Activated CD4-positive, alpha-beta T cell treated with anti-CD3 and anti-CD28 coated beads for 36 hours (primary cell): ENCODE data around the gene PAX6. TPM values are rescaled to one million over a fixed set of nuclear protein-coding genes. Genes with fewer than 3 reads are reported as not detected.

Experiments used
- ATAC-seq: fragments of 200-7000 bp; cut with Tn5 transposase; one replicate; pipeline ENCODE4 v1.10.0; 2021; ENCODE audit warnings: mild to moderate bottlenecking, moderate library complexity
- CTCF ChIA-PET: fragments of 350-600 bp; sonication (Branson Sonifier 250); formaldehyde crosslinking; loops from one replicate; lab custom pipeline; 2021; ENCODE audit warnings: antibody characterized with exemption; lab: Charles Lee
- POLR2A ChIA-PET: fragments of 350-600 bp; sonication (Branson Sonifier 250); formaldehyde crosslinking; loops from one replicate; lab custom pipeline; 2021; ENCODE audit warnings: antibody characterized with exemption, inconsistent platforms; lab: Charles Lee
- DNase-seq: peaks from one replicate; pipeline ENCODE4 v3.0.0-alpha.2; 2020
- H3K27ac Mint-ChIP-seq: one replicate; pipeline ENCODE4 v1.8.0; 2021; ENCODE audit warnings: mixed read lengths
- H3K27me3 Mint-ChIP-seq: one replicate; pipeline ENCODE4 v1.8.0; 2021; ENCODE audit warnings: mixed read lengths
- H3K36me3 Mint-ChIP-seq: one replicate; pipeline ENCODE4 v1.8.0; 2021; ENCODE audit warnings: low read depth, mixed read lengths
- H3K4me1 Mint-ChIP-seq: one replicate; pipeline ENCODE4 v1.8.0; 2021; ENCODE audit warnings: mixed read lengths
- H3K4me3 Mint-ChIP-seq: one replicate; pipeline ENCODE4 v1.8.0; 2021; ENCODE audit warnings: mild to moderate bottlenecking, moderate library complexity, mixed read lengths
- H3K9me3 Mint-ChIP-seq: one replicate; pipeline ENCODE4 v1.8.0; 2021; ENCODE audit warnings: low read depth, mixed read lengths
- intact Hi-C, 2 experiments: fragments of 100-400 bp; cut with DNase I in 1 of 2; cut with micrococcal nuclease in 1 of 2; formaldehyde crosslinking; loops; one replicate each; pipeline versions ENCODE4 v1.14.2 to v1.15.1; 2022 to 2024; cut with DNase I, micrococcal nuclease
- total RNA-seq, 2 experiments: library from RNA; stranded (reverse); gene quantifications; one replicate each; pipeline ENCODE4 v1.2.3, GENCODE V29; 2021

PAX6 gene
- total RNA-seq, 2 experiments from 2014 or later, result 0.07 TPM; not detected in 1

DNA sequence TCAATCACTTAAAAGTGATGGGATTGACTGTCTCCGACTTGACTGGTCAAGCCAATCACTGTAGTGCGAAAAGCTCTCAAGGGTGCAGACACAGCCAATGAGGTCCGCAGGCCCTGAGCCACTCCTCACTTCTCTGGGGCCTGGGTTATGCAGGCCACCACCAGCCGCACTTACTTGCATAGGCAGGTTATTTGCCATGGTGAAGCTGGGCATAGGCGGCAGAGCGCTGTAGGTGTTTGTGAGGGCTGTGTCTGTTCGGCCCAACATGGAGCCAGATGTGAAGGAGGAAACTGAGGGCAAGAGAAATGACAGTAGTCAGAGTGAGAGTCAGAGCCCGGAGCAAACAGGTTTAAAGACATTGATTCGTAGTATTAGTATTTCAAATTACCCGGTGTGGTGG, 17.9 kb downstream of the PAX6 start:
- intact Hi-C loops, result loop anchor here in 1 of 2 experiments (10.0 kb wide), 1 partner anchor 398 kb away; no protein-coding TSS in a partner anchor
- no peak overlapping the region for H3K27ac Mint-ChIP-seq
- ChIA-PET POLR2A (no interaction called here), CTCF (no interaction called here)
- no peak overlapping the region for H3K4me3 Mint-ChIP-seq
- DNase-seq (no peak), ATAC-seq (no peak)
- no peaks in the 10 kb centered on the region for H3K36me3 Mint-ChIP-seq
- H3K4me1 Mint-ChIP-seq, result peaks cover 9% of the 10 kb centered on the region
- H3K27me3 Mint-ChIP-seq, result peaks cover 50% of the 10 kb centered on the region
- no peaks in the 10 kb centered on the region for H3K9me3 Mint-ChIP-seq

DNA sequence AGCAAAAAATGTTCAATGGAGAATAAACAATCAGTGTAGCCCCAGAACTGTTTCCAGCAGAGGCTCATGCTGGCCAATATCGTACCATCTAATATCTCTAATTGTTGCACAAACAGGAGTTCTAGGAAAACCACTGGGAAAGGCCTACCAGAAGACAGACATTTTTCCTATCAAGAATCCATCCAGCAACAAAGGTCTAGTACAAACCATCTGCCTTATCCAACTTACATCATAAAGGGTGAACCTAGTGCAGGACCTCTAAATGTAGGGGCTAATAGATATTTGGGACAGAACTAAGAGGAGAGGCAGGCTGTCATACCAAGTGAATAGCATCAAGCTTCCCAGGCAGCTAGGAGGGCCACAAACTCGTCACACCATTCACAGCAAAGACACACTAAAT, 18.7 kb downstream of the PAX6 start:
- no peaks in the 10 kb centered on the region for H3K36me3 Mint-ChIP-seq
- peaks cover 46% of the 10 kb centered on the region for H3K27me3 Mint-ChIP-seq
- intact Hi-C loops, result loop anchor here in 1 of 2 experiments (10.0 kb wide), 1 partner anchor 398 kb away; no protein-coding TSS in a partner anchor
- no peaks in the 10 kb centered on the region for H3K9me3 Mint-ChIP-seq
- no peak overlapping the region for H3K27ac Mint-ChIP-seq
- H3K4me1 Mint-ChIP-seq, result peaks cover 4% of the 10 kb centered on the region
- DNase-seq (no peak), ATAC-seq (no peak)
- ChIA-PET POLR2A (no interaction called here), CTCF (no interaction called here)
- no peak overlapping the region for H3K4me3 Mint-ChIP-seq

GRCh38 chr11:31792036-31792435, 19.1 kb downstream of the PAX6 start:
- CTCF ChIA-PET, result no interaction called here
- H3K27ac Mint-ChIP-seq, result no peak overlapping the region
- ATAC-seq (no peak), DNase-seq (no peak)
- no peaks in the 10 kb centered on the region for H3K9me3 Mint-ChIP-seq
- intact Hi-C loops, result loop anchor here in 1 of 2 experiments (10.0 kb wide), 1 partner anchor 397 kb away; no protein-coding TSS in a partner anchor
- peaks cover 3% of the 10 kb centered on the region for H3K4me1 Mint-ChIP-seq
- H3K36me3 Mint-ChIP-seq, result no peaks in the 10 kb centered on the region
- no peak overlapping the region for H3K4me3 Mint-ChIP-seq
- POLR2A ChIA-PET, result no interaction called here
- peaks cover 43% of the 10 kb centered on the region for H3K27me3 Mint-ChIP-seq

DNA sequence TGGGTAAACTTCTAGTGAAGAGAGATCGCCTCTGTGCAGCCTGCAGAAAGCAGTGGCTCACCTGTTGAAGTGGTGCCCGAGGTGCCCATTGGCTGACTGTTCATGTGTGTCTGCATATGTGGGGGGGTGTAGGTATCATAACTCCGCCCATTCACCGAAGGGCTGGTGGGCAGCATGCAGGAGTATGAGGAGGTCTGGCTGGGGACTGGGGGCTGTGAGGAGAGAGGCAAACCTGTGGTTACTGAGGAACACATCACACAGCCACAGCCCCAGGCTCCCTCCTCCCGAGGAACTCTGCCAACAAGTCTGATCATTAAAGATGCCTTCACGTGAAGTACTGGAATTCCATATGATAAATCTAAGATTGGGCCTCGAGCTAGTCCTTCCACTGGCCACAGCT, 20.5 kb downstream of the PAX6 start:
- H3K4me3 Mint-ChIP-seq, result no peak overlapping the region
- ATAC-seq (no peak), DNase-seq (no peak)
- no peak overlapping the region for H3K27ac Mint-ChIP-seq
- ChIA-PET CTCF (interaction anchor here (0.7 kb wide), 1 partner anchor 10 kb away, joined by 3 read pairs; no protein-coding TSS in a partner anchor), POLR2A (no interaction called here)
- intact Hi-C loops, result loop anchor here in 1 of 2 experiments (10.0 kb wide), 1 partner anchor 396 kb away; no protein-coding TSS in a partner anchor
- peaks cover 32% of the 10 kb centered on the region for H3K27me3 Mint-ChIP-seq
- no peaks in the 10 kb centered on the region for H3K4me1 Mint-ChIP-seq
- H3K36me3 Mint-ChIP-seq, result no peaks in the 10 kb centered on the region
- no peaks in the 10 kb centered on the region for H3K9me3 Mint-ChIP-seq

DNA sequence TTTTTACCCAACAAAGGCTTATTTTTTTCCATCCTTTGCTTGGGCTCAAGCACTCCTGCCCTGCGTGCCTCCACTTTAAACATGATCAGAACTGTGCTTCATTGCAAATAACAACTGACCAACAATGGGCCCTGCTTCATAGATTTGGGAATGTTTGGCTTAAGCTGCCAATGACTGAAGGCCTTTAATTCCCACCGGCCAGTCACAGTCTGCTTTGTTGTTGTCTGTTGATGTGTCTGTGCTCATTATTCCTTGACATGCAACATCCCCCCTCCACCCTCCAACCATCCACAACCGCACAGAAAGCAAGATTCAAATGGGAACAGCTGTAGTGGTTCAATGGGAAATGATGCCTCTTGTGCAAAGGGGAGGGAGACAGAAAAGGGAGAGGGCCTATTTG, 23.0 kb downstream of the PAX6 start:
- no peaks in the 10 kb centered on the region for H3K9me3 Mint-ChIP-seq
- ATAC-seq, result no peak
- no peak for DNase-seq
- no peak overlapping the region for H3K27ac Mint-ChIP-seq
- ChIA-PET POLR2A (no interaction called here), CTCF (no interaction called here)
- H3K4me3 Mint-ChIP-seq, result no peak overlapping the region
- intact Hi-C loops, result no loop called here
- no peaks in the 10 kb centered on the region for H3K4me1 Mint-ChIP-seq
- no peaks in the 10 kb centered on the region for H3K36me3 Mint-ChIP-seq
- peaks cover 20% of the 10 kb centered on the region for H3K27me3 Mint-ChIP-seq

DNA sequence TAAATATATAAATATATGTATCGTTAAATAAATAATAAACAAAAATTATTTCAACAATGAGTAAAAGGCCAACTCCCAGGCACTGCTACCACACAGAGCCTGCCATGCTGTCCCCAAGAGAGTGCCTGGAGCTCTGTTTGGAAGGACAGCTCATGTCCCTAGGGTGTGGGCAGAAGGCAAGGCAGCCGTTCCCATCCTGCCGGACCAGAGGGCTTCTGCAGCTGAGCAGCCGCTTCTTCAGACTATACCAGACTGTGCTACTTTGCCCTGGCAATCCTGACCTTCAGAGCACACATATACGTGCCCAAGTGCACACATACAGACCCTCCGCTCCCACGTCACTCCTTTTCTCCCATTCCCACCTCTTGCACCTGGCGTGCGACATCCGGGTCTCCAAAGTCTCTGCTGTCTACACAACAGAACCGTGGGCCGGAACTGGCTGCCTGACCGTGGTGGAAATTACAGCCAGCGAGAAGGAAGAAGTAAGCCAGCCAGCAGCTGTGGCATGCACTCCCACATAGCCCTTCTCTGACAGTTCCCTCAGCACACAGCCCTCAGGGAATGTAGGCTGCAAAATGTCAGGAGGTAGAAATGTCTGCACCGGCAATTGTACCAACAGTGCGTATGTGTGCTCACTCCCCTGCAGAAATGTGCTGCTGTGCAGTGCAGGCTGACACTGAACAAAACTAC, 24.0 kb downstream of the PAX6 start:
- H3K36me3 Mint-ChIP-seq, result peaks cover 2% of the 10 kb centered on the region
- ATAC-seq (no peak), DNase-seq (no peak)
- ChIA-PET CTCF (interaction anchor here (0.6 kb wide), 1 partner anchor 22 kb away, joined by 3 read pairs; no protein-coding TSS in a partner anchor), POLR2A (interaction anchor here (0.7 kb wide), 1 partner anchor 18 kb away, joined by 3 read pairs; no protein-coding TSS in a partner anchor)
- peaks cover 12% of the 10 kb centered on the region for H3K27me3 Mint-ChIP-seq
- no peaks in the 10 kb centered on the region for H3K4me1 Mint-ChIP-seq
- intact Hi-C loops, result no loop called here
- no peak overlapping the region for H3K27ac Mint-ChIP-seq
- H3K9me3 Mint-ChIP-seq, result no peaks in the 10 kb centered on the region
- H3K4me3 Mint-ChIP-seq, result no peak overlapping the region

DNA sequence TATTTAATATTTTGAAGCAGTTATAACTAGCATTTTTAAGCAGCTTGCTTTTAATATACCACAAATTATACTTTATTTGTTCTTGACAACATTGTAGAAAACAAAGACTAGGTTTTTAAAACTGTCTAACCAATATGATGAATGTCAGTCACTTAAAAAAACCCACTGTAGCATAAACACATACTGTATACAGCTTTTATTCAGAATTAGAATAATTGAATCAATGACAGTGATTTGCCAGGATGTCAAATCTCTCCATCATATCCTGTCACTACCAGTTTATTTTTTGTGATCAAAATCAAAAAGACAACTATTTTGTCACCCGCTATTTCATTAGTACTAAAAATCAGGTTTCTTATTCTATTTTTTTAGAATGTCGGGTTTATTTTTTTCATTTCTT, 26.5 kb downstream of the PAX6 start:
- Mint-ChIP-seq H3K27me3 (no peaks in the 10 kb centered on the region), H3K4me3 (no peak overlapping the region), H3K27ac (no peak overlapping the region), H3K9me3 (no peaks in the 10 kb centered on the region), H3K36me3 (peaks cover 4% of the 10 kb centered on the region), H3K4me1 (no peaks in the 10 kb centered on the region)
- POLR2A ChIA-PET, result no interaction called here
- ATAC-seq, result no peak
- CTCF ChIA-PET, result no interaction called here
- intact Hi-C loops, result no loop called here
- no peak for DNase-seq

- H3K4me1 Mint-ChIP-seq, result no peaks in the 10 kb centered on the region
- ATAC-seq (no peak), DNase-seq (no peak)
- H3K4me3 Mint-ChIP-seq, result no peak overlapping the region
- no peak overlapping the region for H3K27ac Mint-ChIP-seq
- H3K27me3 Mint-ChIP-seq, result no peaks in the 10 kb centered on the region
- CTCF ChIA-PET, result no interaction called here
- POLR2A ChIA-PET, result no interaction called here
- no peaks in the 10 kb centered on the region for H3K9me3 Mint-ChIP-seq
- intact Hi-C loops, result no loop called here
- peaks cover 4% of the 10 kb centered on the region for H3K36me3 Mint-ChIP-seq
Observed at GRCh38 chr11:31783252-31783651, 27.9 kb downstream of the PAX6 start.

DNA sequence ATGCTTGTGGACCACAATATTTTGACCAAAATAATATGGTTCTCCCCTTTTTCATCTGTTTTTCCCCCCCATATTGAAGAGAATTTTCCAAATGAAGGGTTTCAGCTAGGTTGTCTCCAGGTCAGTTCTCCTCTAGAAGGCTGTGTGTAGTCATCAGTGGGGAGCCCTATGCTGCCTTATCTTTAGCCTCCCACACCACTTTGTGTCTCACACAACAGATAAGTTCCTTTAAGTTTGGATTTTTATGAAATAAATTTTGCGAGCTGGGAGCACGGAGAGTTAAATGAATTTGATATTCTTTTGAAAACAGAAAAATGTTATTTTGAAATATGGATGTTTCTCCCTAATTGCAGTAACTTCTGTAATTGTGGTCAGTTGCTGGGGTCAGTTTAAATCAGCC, 28.9 kb downstream of the PAX6 start:
- Mint-ChIP-seq H3K4me1 (no peaks in the 10 kb centered on the region), H3K4me3 (no peak overlapping the region), H3K9me3 (no peaks in the 10 kb centered on the region), H3K27ac (no peak overlapping the region), H3K36me3 (peaks cover 4% of the 10 kb centered on the region), H3K27me3 (no peaks in the 10 kb centered on the region)
- intact Hi-C loops, result no loop called here
- DNase-seq, result no peak
- POLR2A ChIA-PET, result no interaction called here
- ATAC-seq, result no peak
- CTCF ChIA-PET, result no interaction called here

GRCh38 chr11:31780480-31780971, 30.6 kb downstream of the PAX6 start:
- DNase-seq (no peak), ATAC-seq (no peak)
- Mint-ChIP-seq H3K27ac (no peak overlapping the region), H3K36me3 (peaks cover 4% of the 10 kb centered on the region), H3K9me3 (no peaks in the 10 kb centered on the region), H3K27me3 (no peaks in the 10 kb centered on the region), H3K4me3 (no peak overlapping the region), H3K4me1 (no peaks in the 10 kb centered on the region)
- CTCF ChIA-PET, result interaction anchor here (0.9 kb wide), 1 partner anchor 52 kb away, joined by 4 read pairs; no protein-coding TSS in a partner anchor
- POLR2A ChIA-PET, result no interaction called here
- intact Hi-C loops, result no loop called here

DNA sequence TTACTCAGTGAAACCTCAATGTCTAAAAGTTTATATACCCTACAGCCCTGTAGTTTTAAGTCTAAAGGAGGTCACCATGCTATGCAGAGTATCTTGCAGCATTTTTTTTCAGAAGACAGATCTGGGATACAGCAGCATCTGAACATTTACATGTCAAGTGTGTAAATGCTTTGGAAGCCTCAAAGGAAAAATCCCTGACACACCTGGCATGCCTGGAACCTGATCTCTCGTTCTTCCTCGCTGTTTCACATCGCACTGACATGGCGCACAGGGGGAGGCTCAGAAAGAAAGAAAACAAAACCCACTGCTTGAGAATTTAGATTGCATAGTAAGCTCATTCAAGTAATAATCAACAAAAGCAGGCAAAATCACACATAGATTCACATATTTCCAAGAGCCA, 31.0 kb downstream of the PAX6 start:
- intact Hi-C loops, result no loop called here
- H3K36me3 Mint-ChIP-seq, result peaks cover 4% of the 10 kb centered on the region
- no peak for ATAC-seq
- H3K4me3 Mint-ChIP-seq, result no peak overlapping the region
- CTCF ChIA-PET, result interaction anchor here (0.9 kb wide), 1 partner anchor 52 kb away, joined by 4 read pairs; no protein-coding TSS in a partner anchor
- H3K27me3 Mint-ChIP-seq, result no peaks in the 10 kb centered on the region
- POLR2A ChIA-PET, result no interaction called here
- no peaks in the 10 kb centered on the region for H3K9me3 Mint-ChIP-seq
- H3K4me1 Mint-ChIP-seq, result no peaks in the 10 kb centered on the region
- H3K27ac Mint-ChIP-seq, result no peak overlapping the region
- no peak for DNase-seq

- Mint-ChIP-seq H3K9me3 (no peaks in the 10 kb centered on the region), H3K36me3 (peaks cover 4% of the 10 kb centered on the region), H3K27ac (no peak overlapping the region), H3K4me1 (no peaks in the 10 kb centered on the region), H3K4me3 (no peak overlapping the region), H3K27me3 (no peaks in the 10 kb centered on the region)
- intact Hi-C loops, result no loop called here
- ChIA-PET CTCF (no interaction called here), POLR2A (no interaction called here)
- DNase-seq (no peak), ATAC-seq (no peak)
Observed at GRCh38 chr11:31779374-31779791, 31.7 kb downstream of the PAX6 start.
